HG03354 (cell line): Measurements from ENCODE around the gene POLRMT.
A peak's percentile ranks its signal among the peaks of the same experiment; 100 is the strongest.

Experiments
- ATAC-seq: cut with Tn5 transposase; IDR thresholded peaks from one replicate; pipeline ENCODE4 v1.9.1; 2021; ENCODE audit warnings: mild to moderate bottlenecking; ENCODE audit not compliant: unreplicated experiment, poor library complexity, severe bottlenecking

Gene POLRMT

GRCh38 chr19:648904-649801 lies 15.8 kb upstream of the POLRMT start:
- ATAC-seq, result no peak

GRCh38 chr19:648305-648704 lies 15.0 kb upstream of the POLRMT start:
- ATAC-seq, result no peak

- no peak for ATAC-seq
Observed at GRCh38 chr19:647566-648284, 14.4 kb upstream of the POLRMT start.

- ATAC-seq, result no peak
Observed at GRCh38 chr19:646779-647565, 13.6 kb upstream of the POLRMT start.

GRCh38 chr19:645912-646778 lies 12.8 kb upstream of the POLRMT start:
- ATAC-seq, result no peak

- no peak for ATAC-seq
Observed at GRCh38 chr19:644789-645188, 11.5 kb upstream of the POLRMT start.

GRCh38 chr19:644363-644762 lies 11.0 kb upstream of the POLRMT start:
- no peak for ATAC-seq

- ATAC-seq, result no peak
Observed at GRCh38 chr19:643736-644135, 10.4 kb upstream of the POLRMT start.

- no peak for ATAC-seq
Observed at GRCh38 chr19:642767-643727, 9.7 kb upstream of the POLRMT start.

- ATAC-seq, result no peak
Observed at GRCh38 chr19:641702-642101, 8.4 kb upstream of the POLRMT start.

GRCh38 chr19:640606-641189 lies 7.4 kb upstream of the POLRMT start:
- no peak for ATAC-seq

- ATAC-seq, result no peak
Observed at GRCh38 chr19:640161-640558, 6.8 kb upstream of the POLRMT start.

- peak; percentile 60 for ATAC-seq
Observed at GRCh38 chr19:639253-640160, 6.2 kb upstream of the POLRMT start, which contains the start of gene FGF22. Gene FGF22, plus strand, starts transcription at chr19:639879. Its CDS starts 47 bp downstream, at chr19:639926.

- ATAC-seq, result no peak
Observed at GRCh38 chr19:638906-639252, 5.5 kb upstream of the POLRMT start.

GRCh38 chr19:634975-635652 lies 1.8 kb upstream of the POLRMT start:
- ATAC-seq, result no peak
